Measurements from ENCODE around the gene SNX33.
A peak's percentile ranks its signal among the peaks of the same experiment; 100 is the strongest.

Gene SNX33

GRCh38 chr15:75671730-75672602 lies 24.3 kb downstream of the SNX33 start:
- Histone ChIP-seq H3K4me2 (peak overlapping the region in 9 of 11 experiments; percentile 39 to 89 (median 78); a peak in 10 of 22 replicates), H3K9ac (no peak overlapping the region), H3K9me3 (replicated peaks in 1 of 11) (no peaks in the 10 kb centered on the region), H3K4me1 (peaks cover 22 to 52% (median 41%) of the 10 kb centered on the region in 10 experiments), H3K4me3 (no peak overlapping the region), H3K27me3 (no peaks in the 10 kb centered on the region), H3K27ac (0 out of 22 replicates have a peak overlapping the region, but pooled peaks of 1 of the 11 experiments have one; percentile 60), H3K36me3 (no peaks in the 10 kb centered on the region), H4K20me1 (peaks cover 0 to 16% (median 0%) of the 10 kb centered on the region in 11 experiments; a peak in 3 of 22 replicates)
- TF ChIP-seq Cebpa-rat (IDR thresholded peaks at IDR 0.05): no peak

- H3K9ac ChIP-seq: peak overlapping the region in 10 of 11 experiments; percentile 8 to 59 (median 44); a peak in 12 of 22 replicates
- H3K27ac ChIP-seq: peak overlapping the region in 7 of 11 experiments; percentile 14 to 60 (median 39); a peak in 10 of 22 replicates
Measured at GRCh38 chr15:75672646-75673425, 25.1 kb downstream of the SNX33 start.

DNA sequence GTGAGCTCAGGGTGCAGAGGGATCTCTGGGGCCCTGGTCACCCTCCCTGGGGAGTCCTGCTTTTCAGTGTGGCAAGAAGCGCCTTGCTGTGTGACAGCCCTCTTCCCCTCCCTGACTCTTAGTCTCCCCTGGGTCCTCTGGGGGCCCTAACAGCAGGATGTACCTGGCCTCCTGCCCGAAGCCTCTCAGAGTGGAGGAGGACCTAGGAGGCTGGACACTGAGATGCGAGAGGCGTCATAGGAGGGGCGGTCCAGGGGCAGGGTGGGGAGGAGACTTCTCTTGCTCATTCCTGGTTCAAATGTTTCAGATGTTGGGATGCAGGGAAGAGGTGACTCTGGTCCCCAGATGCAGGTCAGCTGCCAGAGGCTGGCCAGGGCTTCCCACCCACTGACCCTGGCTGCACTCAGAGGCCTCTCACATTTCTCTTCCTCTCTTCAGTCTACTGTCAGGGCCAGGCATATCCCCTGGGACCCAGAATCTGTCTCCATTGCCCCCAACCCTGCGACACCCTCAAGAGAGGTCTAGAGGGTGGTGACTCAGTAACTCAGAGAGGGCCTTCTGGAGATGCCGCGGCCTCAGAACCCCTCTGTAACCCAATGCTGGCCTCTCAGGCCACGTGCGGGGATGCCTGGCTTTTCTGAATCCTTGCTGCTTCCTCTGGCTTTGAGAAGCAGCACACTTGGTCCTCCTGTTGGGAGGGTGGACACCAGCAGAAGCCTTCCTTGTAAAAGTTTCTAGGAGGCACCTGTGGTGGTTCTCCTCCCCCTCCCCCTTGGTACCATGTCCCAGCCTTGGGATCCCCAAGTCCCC lies 25.9 kb downstream of the SNX33 start:
- Histone ChIP-seq H3K9me3 (replicated peaks in 1 of 11) (no peaks in the 10 kb centered on the region), H3K4me3 (no peak overlapping the region), H3K9ac (peak overlapping the region in 10 of 11 experiments; percentile 8 to 59 (median 44); a peak in 12 of 22 replicates), H3K4me2 (peak overlapping the region; percentile 39 to 89 (median 74); a peak in 21 of 22 replicates), H4K20me1 (peaks cover 0 to 12% (median 0%) of the 10 kb centered on the region in 11 experiments; a peak in 3 of 22 replicates), H3K27ac (peak overlapping the region in 6 of 11 experiments; percentile 19 to 60 (median 40); a peak in 11 of 22 replicates), H3K36me3 (no peaks in the 10 kb centered on the region), H3K4me1 (peaks cover 31 to 64% (median 51%) of the 10 kb centered on the region in 10 experiments), H3K27me3 (no peaks in the 10 kb centered on the region)
- no peak for TF ChIP-seq Cebpa-rat (IDR thresholded peaks at IDR 0.05)

More at GRCh38 chr15:75672646-75673425, 25.1 kb downstream of the SNX33 start:
- H3K4me1 ChIP-seq: peaks cover 28 to 56% (median 44%) of the 10 kb centered on the region in 10 experiments
- H3K27me3 ChIP-seq: no peaks in the 10 kb centered on the region
- H3K4me3 ChIP-seq: no peak overlapping the region
- peaks cover 0 to 11% (median 0%) of the 10 kb centered on the region in 11 experiments; a peak in 3 of 22 replicates for H4K20me1 ChIP-seq
- H3K36me3 ChIP-seq: no peaks in the 10 kb centered on the region
- no peaks in the 10 kb centered on the region for H3K9me3 ChIP-seq (replicated peaks in 1 of 11)
- no peak for TF ChIP-seq Cebpa-rat (IDR thresholded peaks at IDR 0.05)
- peak overlapping the region; percentile 39 to 89 (median 74) for H3K4me2 ChIP-seq

DNA sequence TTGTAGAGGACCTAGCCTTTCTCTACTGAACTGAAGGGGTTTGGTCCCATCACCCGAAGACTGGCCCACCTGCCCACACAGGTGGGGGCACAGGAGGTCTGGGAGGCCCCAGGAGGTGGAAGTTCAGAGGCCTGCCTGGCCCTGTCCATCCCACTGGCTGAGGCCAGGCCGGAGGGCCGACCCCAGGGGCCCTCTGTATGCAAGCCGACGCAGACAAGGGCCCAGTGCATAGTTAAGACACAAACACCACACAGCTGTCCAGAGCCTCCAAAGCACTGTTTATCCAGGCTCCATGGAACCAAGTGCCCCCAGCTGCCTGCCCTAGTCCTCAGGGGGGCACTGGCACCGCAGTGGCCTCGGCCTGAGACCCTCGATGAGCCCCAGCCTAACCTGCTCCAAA lies 26.7 kb downstream of the SNX33 start:
- peak overlapping the region in 10 of 11 experiments; percentile 23 to 89 (median 76); a peak in 17 of 22 replicates for H3K4me2 ChIP-seq
- TF ChIP-seq Cebpa-rat (IDR thresholded peaks at IDR 0.05): no peak
- no peak overlapping the region; a peak in 1 of 22 replicates for H3K9ac ChIP-seq
- no peak overlapping the region for H3K4me3 ChIP-seq
- H4K20me1 ChIP-seq: peaks cover 0 to 12% (median 0%) of the 10 kb centered on the region in 11 experiments; a peak in 3 of 22 replicates
- H3K27me3 ChIP-seq: no peaks in the 10 kb centered on the region
- H3K9me3 ChIP-seq (replicated peaks in 1 of 11): no peaks in the 10 kb centered on the region
- peak overlapping the region in 3 of 11 experiments; percentile 11 to 60 (median 51); a peak in 1 of 22 replicates for H3K27ac ChIP-seq
- no peaks in the 10 kb centered on the region for H3K36me3 ChIP-seq
- peaks cover 31 to 71% (median 58%) of the 10 kb centered on the region in 10 experiments for H3K4me1 ChIP-seq

GRCh38 chr15:75675579-75676404 lies 28.1 kb downstream of the SNX33 start:
- H3K4me1 ChIP-seq: peaks cover 31 to 83% (median 68%) of the 10 kb centered on the region in 10 experiments
- H3K4me3 ChIP-seq: no peak overlapping the region
- H3K4me2 ChIP-seq: no peak overlapping the region; a peak in 1 of 22 replicates
- no peaks in the 10 kb centered on the region for H3K36me3 ChIP-seq
- H3K27ac ChIP-seq: peak overlapping the region in 1 of 11 experiments; percentile 10; a peak in 2 of 22 replicates
- no peak overlapping the region for H3K9ac ChIP-seq
- peaks cover 0 to 12% (median 0%) of the 10 kb centered on the region in 11 experiments; a peak in 3 of 22 replicates for H4K20me1 ChIP-seq
- H3K27me3 ChIP-seq: no peaks in the 10 kb centered on the region
- no peaks in the 10 kb centered on the region for H3K9me3 ChIP-seq (replicated peaks in 1 of 11)
- TF ChIP-seq Cebpa-rat (IDR thresholded peaks at IDR 0.05): no peak

GRCh38 chr15:75676688-75677464 lies 29.2 kb downstream of the SNX33 start:
- Histone ChIP-seq H3K36me3 (no peaks in the 10 kb centered on the region), H4K20me1 (peaks cover 0 to 11% (median 0%) of the 10 kb centered on the region in 11 experiments; a peak in 3 of 22 replicates), H3K4me3 (no peak overlapping the region), H3K4me1 (peaks cover 31 to 79% (median 66%) of the 10 kb centered on the region in 10 experiments), H3K27ac (peak overlapping the region in 3 of 11 experiments; percentile 5 to 38 (median 10); a peak in 1 of 22 replicates), H3K4me2 (peak overlapping the region; percentile 9 to 82 (median 66); a peak in 18 of 22 replicates), H3K9ac (peak overlapping the region in 6 of 11 experiments; percentile 34 to 56 (median 44); a peak in 7 of 22 replicates), H3K9me3 (replicated peaks in 1 of 11) (no peaks in the 10 kb centered on the region), H3K27me3 (no peaks in the 10 kb centered on the region)
- TF ChIP-seq Cebpa-rat (IDR thresholded peaks at IDR 0.05): no peak

Data from BLaER1 treated with 17β-estradiol and CSF1 and Interleukin-3, amounts not matched to agents 10 nM and 100 nM (cell line).